NOMO-1 treated with dmso at 0.1 percent for 144 hours (cell line): Measurements from ENCODE around the gene ARHGEF7.
"Not testable (repeated sequence)": the region's sequence is repeated elsewhere in the genome, so short reads cannot be mapped to it uniquely, and the experiment has no call there.

Source experiments
- DNase-seq: peaks from one replicate; lab custom pipeline; 2025; ENCODE audit not compliant: unreplicated experiment; lab: John Stamatoyannopoulos, UW

The ARHGEF7 gene

DNA sequence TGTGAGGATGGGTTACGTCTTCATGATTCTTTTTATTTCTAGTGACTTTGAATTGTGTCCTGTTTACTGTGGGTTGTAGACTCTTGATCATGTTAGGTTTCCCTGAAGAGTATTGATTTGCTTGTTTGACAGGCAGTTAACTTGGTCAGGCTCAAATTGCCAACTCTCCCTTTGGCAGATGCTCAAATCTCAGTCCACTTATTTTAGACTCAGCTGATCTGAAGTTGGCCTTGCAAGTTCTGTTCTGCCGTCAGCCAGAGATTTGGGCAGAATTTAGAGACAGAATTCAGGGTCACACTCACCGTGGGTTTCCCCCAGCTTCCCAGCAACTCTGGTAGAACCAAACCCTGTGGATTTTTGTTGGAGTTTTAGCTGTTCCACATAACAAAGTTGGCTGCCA, 133.7 kb downstream of the ARHGEF7 start:
- no peak for DNase-seq

DNA sequence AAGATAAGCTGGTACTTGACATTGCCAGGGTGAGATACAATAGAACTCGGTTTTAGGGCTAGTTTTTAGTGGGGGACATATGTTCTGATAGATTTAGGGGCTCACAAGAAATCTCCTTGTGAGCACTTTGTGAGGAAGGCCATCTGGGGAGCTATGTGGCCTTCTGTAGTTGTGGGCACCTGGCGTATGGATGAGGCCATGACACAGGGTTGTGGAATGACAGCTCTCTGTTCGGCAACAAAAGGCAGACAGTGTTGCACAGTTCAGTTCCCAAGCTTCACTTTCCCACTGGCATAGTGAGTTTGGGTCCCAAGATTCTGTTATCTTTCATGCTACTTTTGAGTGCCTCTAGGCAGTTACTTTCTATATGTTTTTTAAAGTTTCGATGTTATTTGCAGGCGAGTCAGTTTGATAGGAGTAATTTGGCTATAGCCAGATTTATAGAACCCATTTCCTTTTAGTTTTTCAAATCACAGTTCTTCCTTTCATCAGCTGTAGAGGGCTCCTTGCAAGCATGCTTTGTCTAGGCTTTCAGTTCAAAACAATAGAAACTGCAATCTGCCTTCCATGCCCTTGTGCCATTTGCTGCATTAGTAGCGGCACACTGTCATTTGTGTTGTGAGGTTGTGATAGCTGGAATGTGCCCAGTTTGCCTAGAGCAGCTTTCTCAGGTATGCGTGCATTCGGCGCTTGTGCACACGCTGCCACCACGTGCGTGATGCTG, 134.7 kb downstream of the ARHGEF7 start:
- DNase-seq: no peak

DNA sequence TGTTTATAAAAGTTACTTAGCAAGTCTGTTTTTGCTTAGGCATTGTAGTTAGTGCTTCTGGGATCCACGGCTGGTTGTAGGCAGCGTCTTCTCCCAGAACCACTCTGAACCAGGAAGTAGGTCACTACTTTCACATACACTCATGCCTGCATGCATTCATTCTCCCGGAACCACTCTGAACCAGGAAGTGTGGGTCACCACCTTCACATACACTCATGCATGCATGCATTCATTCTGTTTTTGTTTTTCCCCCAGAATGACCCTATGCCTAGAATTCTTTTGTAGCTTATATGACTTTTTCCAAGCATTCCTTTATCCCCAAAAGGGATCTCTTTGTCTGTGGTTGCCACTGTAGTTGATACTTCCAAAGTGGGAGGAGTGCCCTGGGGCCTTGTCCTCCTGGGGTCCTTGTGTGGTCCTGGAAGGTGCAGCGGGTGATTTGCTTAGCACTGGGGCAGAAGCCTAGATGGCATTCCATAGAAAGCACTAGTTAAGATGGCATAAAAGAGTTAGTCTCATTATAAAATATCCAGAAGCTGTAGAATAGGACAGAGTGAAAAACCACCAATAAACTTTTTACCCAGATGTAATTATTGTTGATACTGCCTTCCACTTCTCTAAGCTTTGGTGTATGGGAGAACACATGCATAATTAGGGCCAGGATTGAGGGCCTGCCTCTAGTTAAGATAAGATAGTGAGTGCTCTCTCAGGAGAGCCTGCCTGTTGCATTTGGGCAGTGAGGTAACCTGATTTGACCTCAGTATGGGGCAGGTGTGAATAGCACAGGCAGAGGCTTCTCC, 136.7 kb downstream of the ARHGEF7 start:
- DNase-seq: no peak

DNA sequence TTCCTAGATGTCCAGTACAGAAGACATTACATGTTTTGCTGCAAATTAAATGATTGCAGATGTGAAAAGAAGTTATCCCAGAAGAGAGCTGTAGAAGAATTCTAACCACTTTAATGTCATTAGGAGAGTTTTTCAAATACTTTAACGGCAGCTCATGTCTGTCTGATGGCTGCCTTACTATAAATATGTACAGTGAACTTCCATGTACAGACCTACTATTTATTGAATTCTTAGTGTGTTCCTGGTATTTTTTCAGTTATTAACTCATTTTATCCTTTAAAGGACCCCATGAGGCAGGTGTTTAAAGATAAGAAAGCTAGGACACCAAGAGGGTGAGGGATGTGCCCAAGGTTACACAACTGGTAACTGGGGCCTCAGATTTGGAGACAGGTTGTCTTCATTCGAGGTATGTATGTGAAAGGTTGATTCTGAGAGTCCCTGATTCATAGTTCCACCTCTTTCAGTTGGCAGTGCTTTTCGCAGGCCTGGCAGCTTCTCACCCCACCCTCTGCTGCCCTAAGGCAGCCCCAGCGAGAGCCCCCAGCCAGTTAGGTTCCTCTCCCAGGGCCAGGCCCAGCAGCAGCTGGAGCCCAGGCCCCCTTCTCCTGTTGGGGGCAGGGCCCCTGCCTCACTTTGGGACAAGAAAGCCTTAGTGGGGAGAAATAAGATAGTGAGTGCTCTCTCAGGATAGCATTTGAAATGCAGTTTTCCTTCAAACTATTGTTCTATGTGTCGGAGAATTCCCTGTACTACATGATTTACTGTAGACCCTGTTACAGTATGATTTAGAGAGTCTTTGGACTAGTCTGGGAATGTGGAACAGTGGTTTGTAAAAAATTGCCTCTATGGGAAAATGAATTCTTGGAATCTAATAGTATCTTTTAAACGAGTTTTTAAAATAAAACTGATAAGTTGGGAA, 137.6 kb downstream of the ARHGEF7 start:
- DNase-seq: no peak

DNA sequence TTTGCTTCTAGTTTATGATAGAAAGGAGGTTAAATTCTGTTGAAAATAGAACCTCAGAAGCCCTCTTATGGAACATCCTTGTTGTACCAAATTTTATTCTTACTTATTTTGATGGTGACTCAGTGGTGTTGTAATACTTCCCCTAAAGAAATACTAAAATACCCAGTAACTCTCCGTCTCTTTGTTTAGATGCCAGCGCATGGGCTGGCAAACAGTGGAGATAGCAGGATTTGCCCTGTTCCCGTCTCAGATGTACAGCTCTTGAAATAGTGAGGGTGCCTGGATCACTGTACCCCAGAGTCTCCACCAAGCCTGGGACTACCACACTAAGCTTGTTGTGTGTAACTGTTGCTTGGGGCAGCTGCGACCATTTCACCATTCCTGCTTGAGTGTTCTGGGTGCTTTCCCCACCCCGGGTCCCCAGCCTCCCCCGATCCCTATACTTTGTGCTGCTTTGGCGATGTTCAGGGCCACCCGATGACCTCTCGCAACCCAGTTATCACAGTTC, 138.3 kb downstream of the ARHGEF7 start:
- DNase-seq: no peak

DNA sequence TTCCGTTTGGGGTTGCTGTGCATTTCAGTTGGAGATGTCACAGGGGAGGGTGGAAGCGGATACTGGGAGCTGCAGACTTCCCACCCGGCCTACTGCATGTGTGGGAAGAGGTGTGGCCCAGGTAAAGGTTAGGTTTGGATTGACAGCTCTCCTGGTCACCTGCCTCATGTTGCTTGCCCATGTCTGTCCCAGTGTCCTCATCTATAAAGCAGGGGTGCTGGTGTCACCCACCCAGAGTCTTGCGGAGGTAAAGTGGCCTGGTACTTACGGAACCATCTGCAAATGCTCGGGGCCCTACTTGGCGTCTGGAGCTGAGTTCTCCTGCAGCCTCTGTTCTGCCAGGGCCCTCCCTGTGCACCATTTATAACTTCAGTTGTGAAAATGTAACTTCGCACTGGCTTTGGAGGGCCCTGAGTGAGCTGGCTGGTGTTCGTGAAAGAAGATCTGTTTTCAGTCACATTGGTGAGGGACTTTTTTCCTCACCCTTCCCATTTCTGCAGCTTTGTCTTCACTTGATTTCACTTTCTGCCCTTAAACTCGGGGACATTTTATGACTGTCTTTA, 140.2 kb downstream of the ARHGEF7 start:
- DNase-seq: no peak

DNA sequence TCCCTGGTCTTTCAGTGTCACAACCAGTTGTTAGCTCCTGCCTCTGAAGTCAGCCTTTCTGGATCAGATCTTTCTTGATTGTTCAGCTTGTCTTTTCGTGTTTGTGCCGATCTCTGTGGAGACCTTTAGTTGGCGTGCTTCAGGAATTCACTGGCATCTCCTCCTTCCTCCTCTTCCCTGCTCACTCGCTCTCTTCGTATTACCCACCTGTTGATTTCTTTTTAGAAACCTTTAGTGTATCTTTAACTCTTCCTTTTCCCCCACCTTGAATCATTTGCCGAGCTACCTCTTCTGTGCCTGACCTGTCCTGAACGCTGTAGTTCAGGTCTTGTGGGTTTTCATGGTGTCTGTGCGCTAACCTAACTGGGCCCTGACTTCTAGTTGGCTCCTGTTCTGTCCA, 141.3 kb downstream of the ARHGEF7 start:
- no peak for DNase-seq

DNA sequence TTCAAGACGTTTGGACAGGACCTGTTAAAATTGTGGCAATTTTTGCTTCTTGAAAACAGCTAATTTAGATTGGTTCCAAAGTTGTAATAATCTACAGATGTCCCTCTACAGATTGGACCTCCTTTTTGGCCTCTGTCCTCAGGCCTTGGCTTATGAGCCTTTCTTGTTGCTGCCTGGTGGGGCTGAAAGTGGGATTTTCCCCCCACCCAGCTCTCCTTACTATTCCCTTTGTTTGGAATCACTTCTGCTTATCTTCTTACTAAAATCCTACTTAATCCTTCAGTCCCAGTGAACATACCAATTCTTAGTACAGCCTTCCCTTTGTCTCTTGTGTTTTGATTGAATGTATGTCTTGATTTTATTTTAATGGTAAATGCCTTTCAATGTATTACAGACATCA, 141.8 kb downstream of the ARHGEF7 start:
- DNase-seq: no peak

DNA sequence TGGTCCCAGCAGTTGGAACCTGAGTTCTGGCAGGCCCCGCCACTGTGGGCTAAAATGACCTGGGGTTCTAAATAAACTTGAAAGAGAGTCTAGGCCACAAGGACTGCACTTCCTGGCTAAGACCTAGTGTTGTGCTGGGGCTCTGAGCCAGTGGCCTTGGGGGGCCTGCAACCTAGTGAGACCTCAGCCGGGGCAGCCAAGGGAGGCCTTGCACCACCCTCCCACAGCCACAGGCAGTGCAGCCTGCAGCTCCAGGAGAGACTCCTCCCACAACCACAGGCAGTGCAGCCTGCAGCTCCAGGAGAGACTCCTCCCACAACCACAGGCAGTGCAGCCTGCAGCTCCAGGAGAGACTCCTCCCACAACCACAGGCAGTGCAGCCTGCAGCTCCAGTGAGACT, 142.8 kb downstream of the ARHGEF7 start:
- not testable (repeated sequence) for DNase-seq

DNA sequence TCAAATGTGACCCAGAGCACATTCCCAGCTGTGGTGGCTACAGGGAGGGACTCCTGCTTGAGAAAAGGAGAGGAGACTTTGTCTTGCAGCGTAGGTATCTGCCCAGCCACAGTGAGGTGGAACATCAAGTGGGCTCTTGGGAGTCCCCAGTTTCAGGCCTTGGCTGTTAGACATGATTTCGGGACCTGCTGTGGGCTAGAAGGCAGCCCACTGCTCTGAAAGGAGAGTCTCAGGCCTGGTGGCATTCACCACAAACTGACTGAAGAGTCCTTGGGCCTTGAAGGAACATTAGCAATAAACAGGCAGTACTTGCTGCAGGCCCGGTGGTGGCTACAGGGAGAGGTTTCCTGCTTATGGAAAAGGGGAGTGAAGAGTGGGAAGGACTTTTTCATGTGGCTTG, 143.5 kb downstream of the ARHGEF7 start:
- DNase-seq: no peak

DNA sequence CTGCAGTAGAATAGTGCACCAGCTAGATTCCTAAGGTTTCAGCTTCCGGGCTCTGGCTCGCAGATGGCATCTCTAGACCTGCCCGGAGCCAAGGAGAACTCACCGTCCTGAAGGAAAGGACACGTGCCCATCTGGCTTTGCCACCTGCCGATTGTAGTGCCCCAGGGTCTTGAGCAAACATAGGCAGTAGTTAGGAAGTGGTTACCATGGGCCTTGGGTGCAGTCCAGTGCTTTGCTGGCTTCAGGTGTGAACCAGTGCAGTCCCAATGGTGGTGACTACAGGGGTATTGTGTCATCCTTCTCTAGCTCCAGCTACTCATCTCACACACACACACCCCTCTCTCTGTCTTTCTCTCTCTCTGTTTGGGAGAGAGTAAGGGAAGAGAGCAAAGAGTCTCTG, 143.9 kb downstream of the ARHGEF7 start:
- no peak for DNase-seq

DNA sequence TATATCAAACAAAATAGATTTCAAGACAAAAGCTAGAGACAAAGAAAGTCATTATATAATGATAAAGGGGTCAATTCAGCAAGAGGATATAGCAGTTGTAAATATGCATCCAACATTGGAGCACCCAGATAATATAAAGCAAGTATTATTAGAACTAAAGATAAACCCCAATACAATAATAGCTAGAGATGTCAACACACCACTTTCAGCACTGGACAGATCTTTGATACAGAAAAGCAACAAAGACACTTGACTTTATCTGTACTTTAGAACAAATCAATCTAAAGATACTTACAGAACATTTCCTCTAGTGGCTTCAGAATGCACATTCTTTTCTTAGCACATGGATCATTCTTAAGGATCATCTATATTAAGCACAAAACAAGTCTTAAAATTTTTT, 146.2 kb downstream of the ARHGEF7 start:
- no peak for DNase-seq

DNA sequence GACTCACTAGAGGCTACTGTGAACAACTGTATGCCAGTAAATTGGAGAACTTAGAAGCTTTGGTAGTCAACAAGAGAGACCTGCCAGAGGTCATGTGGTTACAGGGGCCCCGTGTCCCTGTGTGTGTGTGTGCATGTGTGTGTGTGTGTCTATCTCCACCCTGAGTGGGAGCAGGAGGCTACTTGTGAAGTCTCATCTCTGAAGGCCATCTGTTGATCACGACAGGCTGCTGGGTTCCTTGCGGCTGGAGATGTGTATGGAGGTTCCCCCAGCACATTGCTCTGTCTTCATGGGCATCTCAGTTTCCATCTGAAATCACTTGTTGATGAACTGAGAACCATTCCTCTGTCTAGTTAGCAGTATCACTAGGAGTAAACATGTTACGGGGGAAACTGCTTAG, 147.2 kb downstream of the ARHGEF7 start:
- DNase-seq: no peak

DNA sequence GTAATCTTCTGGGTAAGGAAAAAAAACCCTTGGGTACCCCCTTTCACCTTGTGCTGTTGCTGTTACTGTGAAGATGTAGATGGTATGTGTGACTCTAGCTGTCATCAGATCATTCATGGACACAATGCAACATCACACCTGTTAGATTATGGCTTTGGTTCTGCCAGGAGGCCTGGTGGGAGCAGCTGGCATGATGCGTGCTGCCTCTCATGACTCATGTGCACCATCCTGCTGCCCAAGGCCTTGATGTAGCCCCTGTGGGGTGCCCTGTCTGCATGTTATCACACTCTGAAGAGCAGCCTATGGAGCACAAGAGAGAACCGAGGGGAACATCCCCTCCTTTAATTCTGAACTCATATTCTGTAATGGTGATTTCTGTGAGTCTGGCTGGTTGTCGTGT, 147.6 kb downstream of the ARHGEF7 start:
- no peak for DNase-seq

DNA sequence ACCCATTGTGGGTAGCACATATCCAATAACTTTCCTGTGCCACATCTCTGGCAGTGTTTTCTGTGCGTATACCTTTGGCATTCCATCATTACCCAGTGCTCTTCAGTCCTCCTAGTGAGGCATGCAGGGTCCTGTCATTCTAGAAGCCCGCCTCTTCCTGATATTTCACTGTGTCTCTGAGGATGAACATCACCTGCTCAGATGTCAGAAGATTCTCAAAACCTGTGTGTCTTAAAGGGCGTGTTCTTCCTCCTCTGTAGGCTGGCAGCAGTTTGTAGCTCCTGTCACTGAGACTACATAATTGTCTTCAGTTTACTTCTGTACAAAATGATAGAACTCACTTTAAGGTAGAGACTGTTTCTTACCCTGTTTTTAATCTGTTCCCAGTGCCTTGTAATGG, 148.5 kb downstream of the ARHGEF7 start:
- DNase-seq: no peak

DNA sequence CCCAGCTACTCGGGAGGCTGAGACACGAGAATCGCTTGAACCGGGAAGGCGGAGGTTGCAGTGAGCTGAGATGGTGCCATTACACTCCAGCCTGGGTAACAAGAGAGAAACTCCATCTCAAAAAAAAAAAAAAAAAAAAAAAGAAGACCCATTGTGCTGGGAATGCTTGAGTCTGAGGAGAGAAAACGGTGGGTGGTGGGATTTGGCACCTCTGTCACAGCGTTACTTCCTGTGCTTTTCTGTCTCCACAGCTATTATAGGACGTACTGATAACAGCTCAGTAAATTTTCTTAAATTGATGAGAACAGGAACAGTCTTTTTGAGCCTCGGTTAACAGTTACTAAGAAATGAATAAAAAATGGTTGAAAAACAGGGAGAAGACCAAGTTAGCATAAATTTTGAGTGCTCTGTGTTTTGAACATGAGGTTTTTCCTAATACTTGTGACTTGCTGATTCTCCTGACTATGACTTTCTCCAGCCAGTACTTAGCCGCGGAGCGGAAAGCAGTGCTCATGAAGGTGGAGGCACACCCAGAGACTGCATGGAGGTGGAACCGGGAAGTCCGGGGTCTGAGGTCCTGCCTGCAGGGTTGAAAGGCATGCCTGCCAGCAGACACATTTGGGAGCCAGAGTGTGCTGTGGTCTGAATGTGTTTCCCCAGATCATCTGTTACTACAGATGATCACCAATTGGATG, 150.0 kb downstream of the ARHGEF7 start:
- no peak for DNase-seq

DNA sequence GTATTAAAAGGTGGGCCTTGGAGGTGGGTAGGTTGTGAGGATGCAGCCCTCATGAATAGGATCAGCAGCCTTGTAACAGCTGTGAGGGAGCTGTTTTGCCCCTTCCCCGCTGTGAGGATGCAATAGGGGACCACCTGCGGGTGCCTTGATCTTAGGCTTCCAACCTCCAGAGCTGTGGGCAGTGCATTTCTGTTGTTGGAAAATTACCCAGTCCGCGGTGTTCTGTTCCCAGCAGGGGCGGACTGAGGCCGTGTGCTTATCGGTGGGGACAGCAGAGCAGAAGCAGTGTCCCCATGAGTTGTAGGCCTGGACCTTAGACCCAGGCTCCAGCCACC, 150.6 kb downstream of the ARHGEF7 start:
- no peak for DNase-seq

DNA sequence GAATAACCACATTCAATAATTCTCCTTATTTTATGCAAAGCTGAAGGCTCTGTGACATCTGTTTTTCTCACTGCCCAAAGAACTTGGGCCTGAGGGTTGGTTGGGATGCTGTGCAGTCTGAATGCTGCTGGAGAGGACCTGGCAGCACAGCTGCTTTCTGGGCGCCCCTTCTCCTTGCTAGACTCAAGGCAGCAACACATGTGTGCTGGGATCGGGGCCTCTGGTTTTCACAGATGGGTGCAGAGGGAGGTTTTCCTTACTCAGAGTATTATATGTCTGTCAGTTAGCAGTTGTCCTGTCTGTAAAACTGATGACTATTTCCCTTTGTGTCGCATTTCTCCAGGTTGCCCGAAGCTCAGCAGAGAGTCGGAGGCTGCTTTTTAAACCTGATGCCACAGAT, 152.1 kb downstream of the ARHGEF7 start:
- DNase-seq: no peak

DNA sequence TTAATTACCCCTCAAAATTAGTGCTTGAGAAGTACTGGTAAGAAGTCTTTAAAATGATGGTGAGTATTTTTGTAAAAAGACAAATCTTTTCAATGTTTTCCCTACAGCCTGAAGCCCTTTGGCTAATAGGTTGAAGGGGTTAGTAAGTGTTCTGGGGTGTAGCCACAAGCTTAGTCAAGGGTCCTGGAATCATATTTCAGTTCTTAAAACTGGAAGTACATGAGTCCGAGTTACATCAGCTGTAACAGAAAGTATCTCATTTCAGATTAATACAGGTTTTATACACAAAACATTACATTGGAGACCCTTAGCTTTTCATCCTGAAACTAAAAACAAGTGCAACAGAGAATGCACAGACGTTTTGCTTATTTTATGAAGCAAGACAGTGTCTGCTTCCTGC, 152.7 kb downstream of the ARHGEF7 start:
- no peak for DNase-seq

DNA sequence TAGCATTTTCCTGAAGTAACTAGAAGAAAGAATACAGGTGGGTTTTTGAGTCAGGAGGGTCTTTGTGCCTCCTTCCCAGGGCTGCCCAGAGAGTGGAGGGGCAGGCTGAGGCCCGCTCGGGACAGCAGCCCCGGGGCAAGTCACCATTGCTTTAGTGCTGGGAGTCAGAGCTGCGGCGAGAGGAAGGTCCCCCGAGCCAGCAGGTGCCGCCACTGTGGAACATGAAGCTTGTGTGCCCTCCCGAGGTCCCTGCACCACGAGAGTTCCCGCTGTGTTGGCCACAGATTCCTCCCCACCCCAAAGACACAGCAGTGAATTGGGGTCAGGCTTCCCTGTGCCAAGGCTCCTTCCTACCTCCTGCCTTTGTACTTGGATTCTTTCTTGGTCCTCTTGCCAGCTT, 154.4 kb downstream of the ARHGEF7 start:
- DNase-seq: no peak

DNA sequence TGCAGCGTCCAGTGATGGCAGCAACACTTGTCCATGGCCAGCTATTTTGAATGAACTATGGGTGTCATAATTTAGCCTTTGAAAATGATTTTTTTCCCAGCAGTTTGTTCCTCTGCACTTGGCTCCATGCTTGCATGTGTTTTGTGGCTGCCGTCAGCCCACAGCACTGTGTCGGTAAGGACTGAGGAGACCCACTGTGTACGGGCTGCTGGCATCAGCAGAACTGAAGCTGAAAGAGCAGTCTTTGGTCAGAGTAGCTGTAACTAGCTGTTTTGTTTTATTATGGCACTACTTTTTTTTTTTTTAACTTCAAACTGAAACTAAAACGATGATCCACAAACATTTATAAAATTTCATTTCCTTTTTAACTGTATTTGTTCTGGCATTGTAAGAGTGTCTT, 155.0 kb downstream of the ARHGEF7 start:
- no peak for DNase-seq
